ENCODE results near the gene ROBO1.
"Not testable (repeated sequence)": the region's sequence is repeated elsewhere in the genome, so short reads cannot be mapped to it uniquely, and the experiment has no call there.

ROBO1 gene

GRCh38 chr3:78889348-78889747 lies 878.5 kb downstream of the ROBO1 start:
- in situ Hi-C loops (cut with MboI; ENCODE audit: low sequenced_read_pairs) = no loop called here

DNA sequence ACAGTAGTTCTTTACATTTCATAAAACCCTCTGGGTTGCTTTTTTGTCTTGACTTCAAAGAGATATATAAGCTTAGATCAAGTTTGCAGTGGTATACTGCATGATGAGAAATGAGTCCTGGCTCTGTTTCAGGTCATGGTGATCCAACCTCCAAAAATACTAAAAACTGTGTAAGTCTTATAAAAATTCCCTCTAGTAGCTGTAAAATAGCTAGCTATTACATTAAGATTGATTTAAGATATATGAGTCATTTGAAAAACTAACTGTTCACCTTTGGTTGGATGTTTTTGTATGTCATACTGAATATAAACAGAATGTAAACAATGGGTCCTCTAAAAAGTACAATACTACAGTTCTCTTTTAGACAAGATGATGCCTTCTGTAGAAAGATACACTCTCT lies 879.2 kb downstream of the ROBO1 start:
- in situ Hi-C loops (cut with MboI; ENCODE audit: low sequenced_read_pairs) = no loop called here

- in situ Hi-C loops (cut with MboI; ENCODE audit: low sequenced_read_pairs) = no loop called here
These were observed 880.2 kb downstream of the ROBO1 start for GRCh38 chr3:78887547-78888011.

GRCh38 chr3:78887029-78887428 lies 880.8 kb downstream of the ROBO1 start:
- in situ Hi-C loops (cut with MboI; ENCODE audit: low sequenced_read_pairs) = no loop called here

DNA sequence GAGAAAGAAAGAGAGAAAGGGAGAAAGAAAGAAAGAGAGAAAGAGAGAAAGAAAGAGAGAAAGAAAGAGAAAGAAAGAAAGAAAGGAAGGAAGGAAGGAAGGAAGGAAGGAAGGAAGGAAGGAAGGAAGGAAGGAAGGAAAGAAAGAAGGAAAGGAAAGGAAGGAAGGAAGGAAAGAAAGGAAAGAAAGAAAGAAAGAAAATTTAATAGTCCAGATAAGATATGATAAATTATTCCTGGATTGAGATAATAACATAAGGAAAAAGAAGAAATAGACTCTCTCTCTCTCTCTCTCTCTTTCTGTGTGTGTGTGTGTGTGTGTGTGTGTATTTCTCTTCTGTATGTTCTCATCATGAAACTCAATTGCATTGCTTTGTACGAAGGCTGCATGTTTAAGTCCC lies 883.2 kb downstream of the ROBO1 start:
- in situ Hi-C loops (cut with MboI; ENCODE audit: low sequenced_read_pairs) = not testable (repeated sequence)

DNA sequence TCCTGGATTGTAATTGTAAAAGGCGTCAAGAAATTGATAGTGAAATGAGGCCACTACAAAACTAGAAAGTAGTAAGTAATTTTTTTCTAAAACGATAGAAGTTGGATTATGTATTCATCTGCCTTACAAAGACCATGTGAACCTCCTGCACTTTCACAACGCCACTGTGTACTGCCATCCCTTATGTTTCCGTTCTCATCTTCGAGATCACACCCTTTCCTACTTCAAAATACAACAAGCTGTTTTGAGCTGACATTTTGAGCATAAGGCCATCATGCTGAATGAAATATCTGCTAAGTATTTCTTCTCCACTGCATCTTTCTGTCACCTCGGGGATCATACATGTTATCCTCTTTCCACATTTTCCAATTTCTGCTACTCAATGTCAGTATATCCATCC lies 885.5 kb downstream of the ROBO1 start:
- in situ Hi-C loops (cut with MboI; ENCODE audit: low sequenced_read_pairs) = no loop called here

DNA sequence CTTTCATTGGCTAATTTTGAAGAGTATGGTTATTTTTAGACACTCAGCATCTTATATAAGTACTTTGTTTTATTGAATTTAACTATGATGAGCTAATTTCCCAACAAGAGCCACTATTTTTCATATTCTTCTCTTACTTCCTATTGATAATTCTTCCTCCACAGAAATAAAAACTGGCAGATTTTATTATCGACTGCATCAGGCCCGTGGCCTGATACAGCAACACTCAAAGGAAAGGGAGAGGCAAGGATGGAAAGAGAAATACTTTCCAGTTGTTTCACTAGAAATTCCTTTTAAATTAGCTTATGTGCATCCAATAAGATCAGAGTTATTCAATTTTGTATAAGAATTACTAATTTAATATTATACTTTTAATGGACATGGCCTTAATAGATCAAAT lies 886.3 kb downstream of the ROBO1 start:
- in situ Hi-C loops (cut with MboI; ENCODE audit: low sequenced_read_pairs) = no loop called here

GRCh38 chr3:78880603-78881461 lies 887.0 kb downstream of the ROBO1 start:
- in situ Hi-C loops (cut with MboI; ENCODE audit: low sequenced_read_pairs) = no loop called here

DNA sequence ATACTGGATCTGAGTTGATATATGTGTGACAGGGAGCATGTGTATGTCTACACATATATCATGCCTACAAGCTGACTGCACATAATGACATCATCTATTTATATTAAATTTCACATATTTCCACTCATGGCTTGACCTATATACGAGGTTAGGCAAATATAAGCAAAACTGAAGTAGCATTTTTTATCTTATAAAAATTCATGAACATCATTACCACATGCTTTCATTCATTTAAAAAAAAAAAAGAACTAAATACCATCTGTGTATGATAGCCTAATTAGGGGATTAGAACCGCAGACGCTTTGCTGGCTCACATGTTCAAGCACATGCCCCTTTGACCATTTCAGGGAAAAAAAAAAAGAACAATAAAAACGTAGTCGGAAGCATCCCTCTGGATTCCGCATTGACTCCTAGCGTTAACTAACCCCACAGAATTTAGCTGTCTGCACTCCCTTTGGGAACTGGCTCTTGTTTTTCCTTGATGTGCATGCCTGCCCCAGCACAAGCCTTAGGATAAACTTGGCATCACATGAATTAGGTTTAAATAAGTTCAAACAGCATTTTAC lies 888.4 kb downstream of the ROBO1 start:
- in situ Hi-C loops (cut with MboI; ENCODE audit: low sequenced_read_pairs) = no loop called here

GRCh38 chr3:78878789-78879188 lies 889.0 kb downstream of the ROBO1 start:
- in situ Hi-C loops (cut with MboI; ENCODE audit: low sequenced_read_pairs) = no loop called here

DNA sequence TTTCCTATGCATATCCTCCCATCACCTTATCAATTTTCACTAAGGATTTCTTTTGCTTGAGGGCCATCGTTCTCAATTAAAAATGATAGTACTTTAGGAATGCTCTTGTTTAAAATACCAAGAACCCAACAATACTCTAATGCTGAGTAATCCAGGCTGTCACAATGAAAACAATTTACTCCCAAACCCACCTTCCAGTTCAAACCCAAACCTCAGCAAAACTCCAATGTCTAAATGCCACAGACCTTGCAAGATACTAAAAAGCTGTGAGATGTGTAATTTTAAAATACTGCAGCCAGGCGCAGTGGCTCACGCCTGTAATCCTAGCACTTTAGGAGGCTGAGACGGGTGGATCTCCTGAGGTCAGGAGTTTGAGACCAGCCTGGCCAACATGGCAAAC lies 889.8 kb downstream of the ROBO1 start:
- in situ Hi-C loops (cut with MboI; ENCODE audit: low sequenced_read_pairs) = no loop called here

GRCh38 chr3:78875851-78876250 lies 891.9 kb downstream of the ROBO1 start:
- in situ Hi-C loops (cut with MboI; ENCODE audit: low sequenced_read_pairs) = no loop called here

GRCh38 chr3:78875436-78875835 lies 892.4 kb downstream of the ROBO1 start:
- in situ Hi-C loops (cut with MboI; ENCODE audit: low sequenced_read_pairs) = no loop called here

- in situ Hi-C loops (cut with MboI; ENCODE audit: low sequenced_read_pairs) = no loop called here
These were observed 894.2 kb downstream of the ROBO1 start for GRCh38 chr3:78873641-78874040.

- in situ Hi-C loops (cut with MboI; ENCODE audit: low sequenced_read_pairs) = no loop called here
These were observed 895.6 kb downstream of the ROBO1 start for GRCh38 chr3:78872195-78872594.

GRCh38 chr3:78871048-78871447 lies 896.8 kb downstream of the ROBO1 start:
- in situ Hi-C loops (cut with MboI; ENCODE audit: low sequenced_read_pairs) = no loop called here

DNA sequence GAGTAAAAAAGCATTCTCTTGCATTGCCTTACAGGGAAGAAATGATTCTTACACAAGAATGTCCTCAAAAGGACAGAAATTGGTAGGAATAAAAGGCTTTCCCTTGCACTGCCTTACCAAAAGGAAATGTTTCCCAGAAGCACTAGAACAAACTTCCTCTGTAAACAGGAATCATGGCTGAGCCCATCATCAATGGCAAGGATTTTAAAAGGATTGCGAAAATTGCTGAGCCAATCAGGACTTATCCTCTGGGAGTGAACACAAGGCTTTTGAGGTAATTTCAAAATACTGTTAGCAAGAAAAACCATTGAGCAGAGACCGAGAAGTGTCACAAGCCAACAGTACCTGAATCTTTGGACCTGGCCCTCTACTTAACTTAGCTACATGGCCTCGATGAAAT lies 897.3 kb downstream of the ROBO1 start:
- in situ Hi-C loops (cut with MboI; ENCODE audit: low sequenced_read_pairs) = no loop called here

- in situ Hi-C loops (cut with MboI; ENCODE audit: low sequenced_read_pairs) = no loop called here
These were observed 899.2 kb downstream of the ROBO1 start for GRCh38 chr3:78868570-78868969.

DNA sequence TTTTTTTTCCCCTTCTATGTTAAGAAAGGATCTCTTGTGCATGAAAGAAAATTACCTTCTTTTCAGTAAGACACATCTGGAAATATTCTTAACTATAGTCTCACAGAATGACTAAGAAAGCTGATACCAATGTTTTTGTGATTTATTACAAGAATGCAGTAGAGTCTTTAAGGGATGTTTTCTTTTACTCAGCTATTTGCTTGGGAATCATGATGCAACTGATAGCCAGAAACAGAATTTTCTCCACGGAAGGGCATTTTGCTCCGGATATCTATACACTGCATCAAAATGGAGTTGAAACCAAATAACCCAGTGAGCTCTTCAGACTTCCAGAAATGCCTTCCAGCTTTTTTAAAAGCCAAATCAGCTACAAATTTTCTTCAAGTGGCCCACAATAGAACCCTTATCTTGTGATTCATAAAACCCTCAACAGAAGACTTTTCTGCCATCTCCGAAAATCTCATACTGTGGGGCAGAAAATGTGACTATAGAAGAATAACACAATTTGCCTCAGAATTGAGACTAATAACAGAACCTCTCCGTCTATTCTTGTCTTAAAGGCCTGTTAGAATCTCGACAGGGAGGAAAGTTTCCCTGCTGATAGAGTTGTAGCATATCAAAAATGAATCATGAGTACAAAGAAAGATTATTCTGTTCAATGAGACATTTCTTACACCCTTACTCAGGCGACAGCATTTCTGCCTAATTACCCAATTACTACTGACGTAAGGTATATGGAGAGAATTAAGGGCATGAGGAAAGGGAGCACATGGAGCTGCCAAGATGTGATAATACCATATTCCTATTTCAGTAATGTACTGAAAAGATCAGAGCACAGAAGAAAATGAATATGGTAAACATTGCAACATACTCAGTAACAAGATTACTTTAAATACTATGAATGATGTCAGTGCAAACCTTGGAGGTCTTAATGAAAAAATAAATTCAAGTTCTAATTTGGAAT lies 900.1 kb downstream of the ROBO1 start:
- in situ Hi-C loops (cut with MboI; ENCODE audit: low sequenced_read_pairs) = no loop called here

DNA sequence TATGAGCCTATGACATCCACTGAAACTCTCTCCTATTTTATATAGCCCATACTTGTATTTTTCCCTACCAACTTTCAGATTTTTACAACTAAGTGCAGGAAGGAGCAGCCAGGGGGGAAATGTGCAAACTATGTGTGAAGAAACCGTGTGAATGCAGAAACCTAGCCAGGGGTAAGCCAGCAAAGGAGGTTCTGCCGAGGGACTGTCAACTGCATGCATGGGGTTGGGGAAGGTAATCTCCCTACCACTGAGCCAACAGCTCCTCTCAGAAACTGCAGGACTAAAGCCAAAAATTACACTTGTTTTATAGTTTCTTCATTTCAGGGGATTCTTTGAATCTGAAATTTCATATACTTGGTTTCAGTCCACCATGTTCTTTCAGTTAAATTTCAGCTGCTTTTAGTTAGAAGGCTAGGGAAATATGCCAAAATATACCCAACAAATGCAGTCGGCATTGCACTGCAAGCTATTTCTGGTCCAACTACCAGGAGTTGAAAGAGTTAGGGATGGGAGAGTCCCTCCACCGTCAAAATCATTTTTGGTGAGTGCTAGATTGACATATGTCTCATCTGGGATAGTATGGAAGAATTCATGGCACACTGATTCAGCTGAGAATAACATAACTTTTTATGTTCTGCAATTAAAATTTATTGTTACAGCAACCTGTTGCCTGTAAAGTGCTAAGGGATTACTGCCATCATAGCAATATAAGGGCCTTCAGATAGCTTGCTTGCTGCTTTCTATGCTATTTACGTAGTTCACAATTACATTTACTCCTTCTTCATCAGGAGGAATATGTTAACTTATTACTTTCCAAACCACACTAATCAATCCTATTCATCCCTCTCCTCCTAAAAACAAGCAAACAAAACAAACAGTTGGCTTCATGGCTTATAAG lies 904.2 kb downstream of the ROBO1 start:
- in situ Hi-C loops (cut with MboI; ENCODE audit: low sequenced_read_pairs) = no loop called here
